Activated naive CD8-positive, alpha-beta T cell treated with anti-CD3 and anti-CD28 coated beads for 36 hours (primary cell): ENCODE data around the gene PTGES2. TPM values are rescaled to one million over a fixed set of nuclear protein-coding genes. Genes with fewer than 3 reads are reported as not detected.
"Not testable (repeated sequence)": the region's sequence is repeated elsewhere in the genome, so short reads cannot be mapped to it uniquely, and the experiment has no call there.

Experiments
- DNase-seq: peaks from one replicate; pipeline ENCODE4 v3.0.0; 2021
- H3K27ac Mint-ChIP-seq: one replicate; pipeline ENCODE4 v1.8.0; 2022; ENCODE audit warnings: mild to moderate bottlenecking, moderate library complexity, mixed read lengths
- H3K27me3 Mint-ChIP-seq: one replicate; pipeline ENCODE4 v1.8.0; 2022; ENCODE audit warnings: mild to moderate bottlenecking, mixed read lengths
- H3K36me3 Mint-ChIP-seq: one replicate; pipeline ENCODE4 v1.8.0; 2021; ENCODE audit warnings: mild to moderate bottlenecking, mixed read lengths
- H3K4me1 Mint-ChIP-seq: one replicate; pipeline ENCODE4 v1.8.0; 2021; ENCODE audit warnings: mixed read lengths
- H3K4me3 Mint-ChIP-seq: one replicate; pipeline ENCODE4 v1.8.0; 2022; ENCODE audit warnings: mild to moderate bottlenecking, moderate library complexity, mixed read lengths
- H3K9me3 Mint-ChIP-seq: one replicate; pipeline ENCODE4 v1.8.0; 2022; ENCODE audit warnings: mixed read lengths
- total RNA-seq, 2 experiments: library from RNA; stranded (reverse); gene quantifications; one replicate each; pipeline ENCODE4 v1.2.3, GENCODE V29; 2021

Gene PTGES2
- total RNA-seq, 2 experiments from 2014 or later, result 63.3 to 66.1 TPM

- no peaks in the 10 kb centered on the region for H3K27me3 Mint-ChIP-seq
- peaks cover 5% of the 10 kb centered on the region for H3K36me3 Mint-ChIP-seq
- no peak for DNase-seq
- no peaks in the 10 kb centered on the region for H3K9me3 Mint-ChIP-seq
- no peak overlapping the region for H3K4me3 Mint-ChIP-seq
- peaks cover 13% of the 10 kb centered on the region for H3K4me1 Mint-ChIP-seq
- H3K27ac Mint-ChIP-seq, result no peak overlapping the region
These were observed 7.3 kb downstream of the PTGES2 start for GRCh38 chr9:128120061-128120740.

GRCh38 chr9:128118971-128119665 lies 8.4 kb downstream of the PTGES2 start:
- Mint-ChIP-seq H3K27me3 (no peaks in the 10 kb centered on the region), H3K9me3 (no peaks in the 10 kb centered on the region), H3K36me3 (peaks cover 3% of the 10 kb centered on the region), H3K4me3 (no peak overlapping the region), H3K27ac (no peak overlapping the region), H3K4me1 (peaks cover 8% of the 10 kb centered on the region)
- DNase-seq, result no peak

GRCh38 chr9:128118472-128118857 lies 9.1 kb downstream of the PTGES2 start:
- Mint-ChIP-seq H3K4me1 (peaks cover 8% of the 10 kb centered on the region), H3K4me3 (no peak overlapping the region), H3K36me3 (peaks cover 4% of the 10 kb centered on the region), H3K27me3 (no peaks in the 10 kb centered on the region), H3K27ac (no peak overlapping the region), H3K9me3 (no peaks in the 10 kb centered on the region)
- no peak for DNase-seq

GRCh38 chr9:128117613-128118471 lies 9.7 kb downstream of the PTGES2 start:
- peak overlapping the region; percentile 66 for H3K27ac Mint-ChIP-seq
- H3K9me3 Mint-ChIP-seq, result no peaks in the 10 kb centered on the region
- H3K4me1 Mint-ChIP-seq, result peaks cover 8% of the 10 kb centered on the region
- H3K27me3 Mint-ChIP-seq, result no peaks in the 10 kb centered on the region
- H3K4me3 Mint-ChIP-seq, result no peak overlapping the region
- H3K36me3 Mint-ChIP-seq, result peaks cover 6% of the 10 kb centered on the region
- peak; percentile 93 for DNase-seq

GRCh38 chr9:128116104-128117083 lies 11.1 kb downstream of the PTGES2 start:
- H3K27me3 Mint-ChIP-seq, result no peaks in the 10 kb centered on the region
- no peaks in the 10 kb centered on the region for H3K9me3 Mint-ChIP-seq
- H3K4me3 Mint-ChIP-seq, result no peak overlapping the region
- DNase-seq, result no peak
- peaks cover 8% of the 10 kb centered on the region for H3K36me3 Mint-ChIP-seq
- peaks cover 8% of the 10 kb centered on the region for H3K4me1 Mint-ChIP-seq
- no peak overlapping the region for H3K27ac Mint-ChIP-seq

- Mint-ChIP-seq H3K4me1 (peaks cover 8% of the 10 kb centered on the region), H3K27me3 (no peaks in the 10 kb centered on the region), H3K4me3 (no peak overlapping the region), H3K9me3 (no peaks in the 10 kb centered on the region), H3K36me3 (peaks cover 9% of the 10 kb centered on the region), H3K27ac (no peak overlapping the region)
- peak; percentile 24 for DNase-seq
These were observed 12.1 kb downstream of the PTGES2 start for GRCh38 chr9:128115187-128116103.

- Mint-ChIP-seq H3K4me1 (peaks cover 10% of the 10 kb centered on the region), H3K27me3 (no peaks in the 10 kb centered on the region), H3K4me3 (no peak overlapping the region), H3K36me3 (peaks cover 12% of the 10 kb centered on the region), H3K9me3 (no peaks in the 10 kb centered on the region), H3K27ac (no peak overlapping the region)
- DNase-seq, result no peak
These were observed 13.0 kb downstream of the PTGES2 start for GRCh38 chr9:128114326-128115186.

GRCh38 chr9:128113526-128114325 lies 13.8 kb downstream of the PTGES2 start:
- H3K27ac Mint-ChIP-seq, result no peak overlapping the region
- peaks cover 14% of the 10 kb centered on the region for H3K36me3 Mint-ChIP-seq
- H3K9me3 Mint-ChIP-seq, result no peaks in the 10 kb centered on the region
- peaks cover 11% of the 10 kb centered on the region for H3K4me1 Mint-ChIP-seq
- no peak overlapping the region for H3K4me3 Mint-ChIP-seq
- DNase-seq, result no peak
- H3K27me3 Mint-ChIP-seq, result no peaks in the 10 kb centered on the region

GRCh38 chr9:128111726-128112125 lies 15.8 kb downstream of the PTGES2 start:
- H3K4me3 Mint-ChIP-seq, DNase-seq, H3K9me3 Mint-ChIP-seq, H3K27me3 Mint-ChIP-seq, H3K4me1 Mint-ChIP-seq, H3K27ac Mint-ChIP-seq: not testable (repeated sequence)
- H3K36me3 Mint-ChIP-seq, result peaks cover 20% of the 10 kb centered on the region

GRCh38 chr9:128109050-128109709 lies 18.3 kb downstream of the PTGES2 start:
- Mint-ChIP-seq H3K4me3 (no peak overlapping the region), H3K27me3 (no peaks in the 10 kb centered on the region), H3K36me3 (peaks cover 18% of the 10 kb centered on the region), H3K27ac (peak overlapping the region; percentile 49), H3K9me3 (no peaks in the 10 kb centered on the region), H3K4me1 (peaks cover 6% of the 10 kb centered on the region)
- DNase-seq, result no peak

- DNase-seq, result no peak
- H3K4me1 Mint-ChIP-seq, result peaks cover 12% of the 10 kb centered on the region
- H3K36me3 Mint-ChIP-seq, result peaks cover 17% of the 10 kb centered on the region
- peak overlapping the region; percentile 42 for H3K27ac Mint-ChIP-seq
- H3K9me3 Mint-ChIP-seq, result no peaks in the 10 kb centered on the region
- H3K4me3 Mint-ChIP-seq, result no peak overlapping the region
- no peaks in the 10 kb centered on the region for H3K27me3 Mint-ChIP-seq
These were observed 19.1 kb downstream of the PTGES2 start for GRCh38 chr9:128108269-128109049.
